Testis (tissue), 3 donors: ENCODE measurements around the gene IFIT3. TPM values are rescaled to one million over a fixed set of nuclear protein-coding genes. Genes with fewer than 3 reads are reported as not detected.

Experiments used
- DNase-seq: peaks from one replicate; pipeline ENCODE4 v3.0.0-alpha.2; 2019
- H3K27ac ChIP-seq, 2 donors: fragments of 200-600 bp; sonication (generic); one replicate each; pipeline ENCODE4 v1.5.1; 2019
- H3K27me3 ChIP-seq: fragments of 200-600 bp; sonication (generic); one replicate; pipeline ENCODE4 v1.5.1; 2019
- H3K36me3 ChIP-seq: fragments of 200-600 bp; sonication (generic); one replicate; pipeline ENCODE4 v1.5.1; 2017; ENCODE audit warnings: low read depth; ENCODE audit errors: missing control alignments
- H3K4me1 ChIP-seq: fragments of 200-600 bp; sonication (generic); one replicate; pipeline ENCODE4 v1.5.1; 2019
- H3K4me3 ChIP-seq, 2 donors: fragments of 200-600 bp; sonication (generic); one replicate each; pipeline ENCODE4 v1.5.1; 2017 to 2019
- H3K9me3 ChIP-seq: fragments of 200-600 bp; sonication (generic); one replicate; pipeline ENCODE4 v1.5.1; 2017
- POLR2A ChIP-seq: fragments of 450-650 bp; IDR thresholded peaks from one replicate; pipeline ENCODE4 v1.6.1; 2017; ENCODE audit warnings: antibody characterized with exemption, mild to moderate bottlenecking, moderate library complexity
- WGBS, 2 donors: methylation state at CpG; one replicate each; pipeline ENCODE4 v1.1.5; 2018; 5-methylcytosine and 5-hydroxymethylcytosine counted together
- intact Hi-C: fragments of 100-400 bp; cut with DNase I; formaldehyde crosslinking; loops from one replicate; pipeline ENCODE4 v1.15.1; 2023; ENCODE audit warnings: low total_unique reads
- polyA plus RNA-seq: library from polyadenylated mRNA; stranded (reverse); fragments of 350-450 nt; fragmentation: Illumina TruSeq; extraction: RNeasy Lipid Tissue Mini Kit (QIAGEN cat#74804); gene quantifications from one replicate; pipeline ENCODE4 v1.2.3, GENCODE V29; 2014; ENCODE audit warnings: low read depth, low replicate concordance; ENCODE audit not compliant: insufficient read depth
- total RNA-seq, 2 donors: library from RNA; depleted of rRNA; stranded (reverse); fragments of >200 nt; gene quantifications; one replicate each; pipeline ENCODE4 v1.2.3, GENCODE V29; 2016
- TF ChIP-seq, protein P1 (sequence below), 3 experiments: fragments of 450-650 bp in 2 of 3; fragments of 200-600 bp in 1 of 3; sonication (generic) in 1 of 3; IDR thresholded peaks; one replicate each; pipeline ENCODE4 v1.5.1; 2016 to 2019; ENCODE audit warnings: antibody characterized with exemption in 3 of 3, mild to moderate bottlenecking in 2 of 3, moderate library complexity in 1 of 3

Gene IFIT3
- total and polyA plus RNA-seq, 3 donors from 2014 or later = 5.4 to 10.6 (median 6.9) TPM

DNA sequence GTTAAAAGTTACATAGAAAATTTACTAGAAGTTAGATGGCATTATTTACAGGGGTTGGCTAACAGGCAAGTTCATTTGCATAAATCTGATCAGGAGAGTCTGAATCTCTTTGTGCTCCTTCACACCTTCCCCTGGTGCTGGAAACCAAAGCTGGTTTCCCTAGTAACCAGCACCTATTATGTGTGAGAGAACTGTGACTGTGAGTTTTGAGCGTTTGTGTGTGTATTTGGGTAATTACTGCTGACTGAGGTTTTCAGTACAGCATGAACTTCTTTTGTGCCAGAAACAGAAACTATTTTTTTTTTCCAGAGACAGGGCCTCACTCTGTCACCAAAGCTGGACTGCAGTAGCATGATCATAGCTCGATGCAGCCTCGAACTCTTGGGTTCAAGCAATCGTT lies 39.7 kb downstream of the IFIT3 start:
- no peaks in the 10 kb centered on the region for H3K27me3 ChIP-seq
- no peaks in the 10 kb centered on the region for H3K36me3 ChIP-seq
- H3K9me3 ChIP-seq = no peaks in the 10 kb centered on the region
- WGBS, 2 donors = 57 to 61% methylated on average over 4 of the region's 4 CpGs
- H3K4me3 ChIP-seq = no peak overlapping the region
- no peak for DNase-seq
- TF ChIP-seq, protein P1, sequence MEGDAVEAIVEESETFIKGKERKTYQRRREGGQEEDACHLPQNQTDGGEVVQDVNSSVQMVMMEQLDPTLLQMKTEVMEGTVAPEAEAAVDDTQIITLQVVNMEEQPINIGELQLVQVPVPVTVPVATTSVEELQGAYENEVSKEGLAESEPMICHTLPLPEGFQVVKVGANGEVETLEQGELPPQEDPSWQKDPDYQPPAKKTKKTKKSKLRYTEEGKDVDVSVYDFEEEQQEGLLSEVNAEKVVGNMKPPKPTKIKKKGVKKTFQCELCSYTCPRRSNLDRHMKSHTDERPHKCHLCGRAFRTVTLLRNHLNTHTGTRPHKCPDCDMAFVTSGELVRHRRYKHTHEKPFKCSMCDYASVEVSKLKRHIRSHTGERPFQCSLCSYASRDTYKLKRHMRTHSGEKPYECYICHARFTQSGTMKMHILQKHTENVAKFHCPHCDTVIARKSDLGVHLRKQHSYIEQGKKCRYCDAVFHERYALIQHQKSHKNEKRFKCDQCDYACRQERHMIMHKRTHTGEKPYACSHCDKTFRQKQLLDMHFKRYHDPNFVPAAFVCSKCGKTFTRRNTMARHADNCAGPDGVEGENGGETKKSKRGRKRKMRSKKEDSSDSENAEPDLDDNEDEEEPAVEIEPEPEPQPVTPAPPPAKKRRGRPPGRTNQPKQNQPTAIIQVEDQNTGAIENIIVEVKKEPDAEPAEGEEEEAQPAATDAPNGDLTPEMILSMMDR (IDR thresholded peaks at IDR 0.05) = no peak
- no peak for TF ChIP-seq POLR2A
- peak overlapping the region in 1 of 2 donors; percentile 70 for H3K27ac ChIP-seq
- peaks cover 13% of the 10 kb centered on the region for H3K4me1 ChIP-seq
- intact Hi-C loops = no loop called here

DNA sequence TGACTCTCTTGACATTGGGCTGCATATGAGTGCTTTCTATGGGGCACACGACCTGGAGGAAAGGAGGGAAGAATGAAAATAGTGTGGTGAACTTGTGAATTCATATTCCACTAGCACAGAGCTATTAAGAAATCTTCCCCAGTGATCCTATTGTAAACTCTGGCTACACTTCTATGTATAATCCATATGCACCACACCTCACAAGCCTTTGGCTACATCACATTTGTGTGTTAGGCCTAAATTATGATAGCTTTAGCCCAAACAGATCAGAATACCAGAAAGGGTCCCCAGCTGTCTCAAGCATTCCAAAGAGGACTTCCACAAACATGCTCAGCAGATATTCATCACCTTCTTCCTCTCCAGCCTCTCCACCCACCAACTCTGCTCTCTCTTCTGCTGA lies 40.3 kb downstream of the IFIT3 start:
- WGBS, 2 donors = 75 to 79% methylated on average over 1 of the region's 1 CpG
- H3K4me3 ChIP-seq = no peak overlapping the region
- no peaks in the 10 kb centered on the region for H3K9me3 ChIP-seq
- TF ChIP-seq, protein P1 (IDR thresholded peaks at IDR 0.05) = no peak
- TF ChIP-seq POLR2A = no peak
- peak overlapping the region in 1 of 2 donors; percentile 70 for H3K27ac ChIP-seq
- no peak for DNase-seq
- H3K36me3 ChIP-seq = no peaks in the 10 kb centered on the region
- H3K27me3 ChIP-seq = no peaks in the 10 kb centered on the region
- intact Hi-C loops = no loop called here
- H3K4me1 ChIP-seq = peaks cover 13% of the 10 kb centered on the region

DNA sequence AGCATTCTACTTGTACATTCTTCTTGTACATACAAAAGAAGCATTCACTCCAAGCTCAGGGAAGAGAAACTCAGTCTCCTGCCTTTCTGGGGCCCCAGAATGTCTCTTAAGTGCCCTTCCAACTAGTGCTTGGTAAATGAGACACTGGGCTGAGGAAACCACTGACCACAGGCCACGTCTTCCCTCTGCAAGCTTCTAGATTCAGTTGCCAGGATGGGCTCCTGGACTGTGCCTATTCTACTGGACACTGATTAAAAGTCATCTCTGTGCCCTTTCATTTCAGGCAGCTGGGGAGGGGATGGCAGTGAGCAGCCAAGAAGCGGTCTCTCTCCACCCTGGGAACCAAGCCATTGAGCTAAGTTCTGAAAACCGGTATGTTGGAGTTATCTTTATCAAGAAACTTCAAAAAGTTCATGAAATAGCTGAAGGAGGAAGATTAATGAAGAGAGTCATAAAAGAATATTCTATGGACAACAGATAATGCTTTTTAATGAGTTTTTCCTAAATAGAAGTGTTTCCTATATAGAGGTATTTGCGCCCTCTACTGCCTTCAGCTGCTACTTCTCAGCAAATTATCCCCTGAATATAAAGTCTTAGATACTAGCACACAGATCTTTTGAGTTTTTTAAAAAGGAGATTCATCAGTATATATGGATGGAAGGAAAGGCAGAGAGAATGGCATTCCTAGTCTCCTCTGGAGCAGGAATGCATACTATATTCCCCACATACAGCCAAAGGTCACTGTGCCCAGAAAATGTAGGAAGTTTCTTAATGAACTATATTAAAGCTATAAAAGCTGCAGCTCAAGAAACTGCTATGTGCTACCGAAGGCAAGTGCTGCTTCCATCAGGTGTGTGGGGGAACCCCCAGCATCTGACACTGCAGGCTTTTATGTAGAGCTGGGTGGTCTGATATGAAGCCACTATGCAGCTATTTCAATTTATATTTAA lies 41.6 kb downstream of the IFIT3 start:
- TF ChIP-seq, protein P1 (IDR thresholded peaks at IDR 0.05) = peak in 1 of 3 experiments; percentile 16
- no peak for TF ChIP-seq POLR2A
- peaks cover 22% of the 10 kb centered on the region for H3K4me1 ChIP-seq
- no peak for DNase-seq
- H3K27ac ChIP-seq = no peak overlapping the region
- WGBS, 2 donors = 55 to 66% methylated on average over 5 of the region's 5 CpGs
- H3K36me3 ChIP-seq = no peaks in the 10 kb centered on the region
- no peak overlapping the region for H3K4me3 ChIP-seq
- no peaks in the 10 kb centered on the region for H3K27me3 ChIP-seq
- intact Hi-C loops = no loop called here
- no peaks in the 10 kb centered on the region for H3K9me3 ChIP-seq

DNA sequence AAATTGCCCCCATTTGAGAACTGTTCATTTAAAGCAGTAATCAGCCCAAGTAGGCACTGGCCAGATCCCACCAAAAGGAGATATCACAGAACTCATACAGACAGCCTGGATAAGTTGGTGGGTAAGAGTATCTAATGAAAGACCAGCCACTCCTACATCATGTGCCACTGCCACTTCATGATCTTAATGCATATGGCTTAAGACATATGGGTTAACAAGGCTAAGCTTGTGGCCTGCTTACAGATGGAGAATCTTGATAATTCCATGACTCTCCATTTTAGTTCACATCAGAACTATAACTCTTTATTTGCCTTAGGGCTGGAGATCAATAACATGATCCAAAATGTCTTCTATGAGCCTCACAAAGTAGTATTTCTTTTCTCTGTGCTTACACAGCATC lies 43.3 kb downstream of the IFIT3 start:
- H3K4me3 ChIP-seq = no peak overlapping the region
- H3K27ac ChIP-seq = no peak overlapping the region
- intact Hi-C loops = no loop called here
- no peaks in the 10 kb centered on the region for H3K27me3 ChIP-seq
- H3K36me3 ChIP-seq = no peaks in the 10 kb centered on the region
- no peaks in the 10 kb centered on the region for H3K9me3 ChIP-seq
- TF ChIP-seq POLR2A = no peak
- TF ChIP-seq, protein P1 (IDR thresholded peaks at IDR 0.05) = no peak
- DNase-seq = no peak
- H3K4me1 ChIP-seq = peaks cover 30% of the 10 kb centered on the region
